Adrenal gland (tissue), 5 donors: ENCODE results near the gene PRR19.

Source experiments
- POLR2A ChIP-seq, 2 donors: fragments of 450-650 bp; IDR thresholded peaks; one replicate each; pipeline ENCODE4 v1.6.1; 2017; ENCODE audit warnings: antibody characterized with exemption in 2 of 2, mild to moderate bottlenecking in 2 of 2, moderate library complexity in 1 of 2
- TF ChIP-seq, protein P1 (sequence below), 6 experiments: fragments of 450-650 bp in 4 of 6; fragments of 200-600 bp in 2 of 6; sonication (generic) in 1 of 6; IDR thresholded peaks; 1 replicate in 5 of 6; 2 replicates in 1 of 6; pipeline versions ENCODE4 v1.5.1 to v1.8.0; 2016 to 2021; ENCODE audit warnings: antibody characterized with exemption in 6 of 6, mild to moderate bottlenecking in 2 of 6, moderate library complexity in 1 of 6
- donor health status: DM: no; HTN: no; CAD: no.

DNA sequence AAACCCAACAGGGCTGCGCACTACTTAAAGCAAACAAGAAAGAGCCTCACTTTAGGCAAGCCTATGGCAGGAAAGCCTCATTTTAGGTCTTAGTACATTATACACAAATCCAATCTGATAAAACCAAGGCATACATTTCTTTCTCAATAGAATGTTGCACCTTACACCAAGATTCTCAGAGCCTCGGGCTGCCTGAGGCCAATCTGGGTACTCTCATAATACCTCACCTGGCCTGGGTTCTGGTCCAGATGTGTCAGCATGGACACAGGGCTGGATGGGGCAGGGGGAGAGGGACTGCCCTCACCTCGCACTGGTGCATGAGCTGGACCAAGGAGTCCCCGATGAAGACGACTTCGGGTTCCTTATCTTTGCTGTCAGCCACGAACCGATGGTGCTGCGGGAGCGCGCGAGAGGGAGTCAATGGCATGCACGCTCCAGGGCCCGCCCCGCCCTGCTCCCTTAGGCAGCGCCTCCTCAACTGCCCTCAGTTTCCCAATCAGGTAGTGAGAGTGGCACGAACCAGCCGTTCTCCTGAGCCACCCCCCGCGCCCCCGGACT lies at the start of gene PRR19:
- TF ChIP-seq POLR2A (IDR thresholded peaks at IDR 0.05), result no peak
- TF ChIP-seq, protein P1, sequence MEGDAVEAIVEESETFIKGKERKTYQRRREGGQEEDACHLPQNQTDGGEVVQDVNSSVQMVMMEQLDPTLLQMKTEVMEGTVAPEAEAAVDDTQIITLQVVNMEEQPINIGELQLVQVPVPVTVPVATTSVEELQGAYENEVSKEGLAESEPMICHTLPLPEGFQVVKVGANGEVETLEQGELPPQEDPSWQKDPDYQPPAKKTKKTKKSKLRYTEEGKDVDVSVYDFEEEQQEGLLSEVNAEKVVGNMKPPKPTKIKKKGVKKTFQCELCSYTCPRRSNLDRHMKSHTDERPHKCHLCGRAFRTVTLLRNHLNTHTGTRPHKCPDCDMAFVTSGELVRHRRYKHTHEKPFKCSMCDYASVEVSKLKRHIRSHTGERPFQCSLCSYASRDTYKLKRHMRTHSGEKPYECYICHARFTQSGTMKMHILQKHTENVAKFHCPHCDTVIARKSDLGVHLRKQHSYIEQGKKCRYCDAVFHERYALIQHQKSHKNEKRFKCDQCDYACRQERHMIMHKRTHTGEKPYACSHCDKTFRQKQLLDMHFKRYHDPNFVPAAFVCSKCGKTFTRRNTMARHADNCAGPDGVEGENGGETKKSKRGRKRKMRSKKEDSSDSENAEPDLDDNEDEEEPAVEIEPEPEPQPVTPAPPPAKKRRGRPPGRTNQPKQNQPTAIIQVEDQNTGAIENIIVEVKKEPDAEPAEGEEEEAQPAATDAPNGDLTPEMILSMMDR (IDR thresholded peaks at IDR 0.05), result no peak
